Activated T-helper 1 cell treated with anti-CD3 and anti-CD28 coated beads, Interleukin-12 subunit alpha, Interleukin-12 subunit beta, Interleukin-2, Interleukin-4 antibody, amounts not matched to agents 30 ng/mL and 10 ng/mL and 1 ng/mL, durations not matched to agents 14 hours and 24 hours and 36 hours (primary cell): ENCODE data around the gene HRH1. TPM values are rescaled to one million over a fixed set of nuclear protein-coding genes. Genes with fewer than 3 reads are reported as not detected.
A peak's percentile ranks its signal among the peaks of the same experiment; 100 is the strongest.
"Not testable (repeated sequence)": the region's sequence is repeated elsewhere in the genome, so short reads cannot be mapped to it uniquely, and the experiment has no call there.

Experiments used
- DNase-seq: peaks from one replicate; pipeline ENCODE4 v3.0.0; 2021; ENCODE audit warnings: low spot score
- H3K27ac Mint-ChIP-seq: one replicate; pipeline ENCODE4 v1.8.0; 2021; ENCODE audit warnings: mild to moderate bottlenecking, mixed read lengths
- H3K27me3 Mint-ChIP-seq: one replicate; pipeline ENCODE4 v1.8.0; 2022; ENCODE audit warnings: mild to moderate bottlenecking, moderate library complexity, mixed read lengths; ENCODE audit not compliant: insufficient read depth
- H3K36me3 Mint-ChIP-seq: one replicate; pipeline ENCODE4 v1.8.0; 2021; ENCODE audit warnings: low read depth, mixed read lengths
- H3K4me1 Mint-ChIP-seq: one replicate; pipeline ENCODE4 v1.8.0; 2021; ENCODE audit warnings: low read depth, mixed read lengths
- H3K4me3 Mint-ChIP-seq: one replicate; pipeline ENCODE4 v1.8.0; 2021; ENCODE audit warnings: mild to moderate bottlenecking, moderate library complexity, mixed read lengths
- H3K9me3 Mint-ChIP-seq: one replicate; pipeline ENCODE4 v1.8.0; 2021; ENCODE audit warnings: mixed read lengths
- intact Hi-C: fragments of 100-400 bp; cut with micrococcal nuclease; formaldehyde crosslinking; loops from one replicate; pipeline ENCODE4 v1.15.1; 2024
- total RNA-seq: library from RNA; stranded (reverse); gene quantifications from 2 replicates; pipeline ENCODE4 v1.2.3, GENCODE V29; 2022

Gene HRH1
- total RNA-seq, 1 donor from 2014 or later = 0.21 TPM

GRCh38 chr3:11150256-11150655 lies 4.0 kb upstream of the HRH1 start:
- Mint-ChIP-seq H3K27me3 (peaks cover 73% of the 10 kb centered on the region), H3K9me3 (no peaks in the 10 kb centered on the region), H3K27ac (no peak overlapping the region), H3K4me3 (no peak overlapping the region), H3K36me3 (no peaks in the 10 kb centered on the region), H3K4me1 (no peaks in the 10 kb centered on the region)
- DNase-seq = no peak
- intact Hi-C loops = no loop called here

- no peak for DNase-seq
- Mint-ChIP-seq H3K4me3 (no peak overlapping the region), H3K36me3 (no peaks in the 10 kb centered on the region), H3K9me3 (no peaks in the 10 kb centered on the region), H3K4me1 (no peaks in the 10 kb centered on the region), H3K27ac (no peak overlapping the region), H3K27me3 (peaks cover 71% of the 10 kb centered on the region)
- intact Hi-C loops = no loop called here
Observed at GRCh38 chr3:11152301-11152700, 2.0 kb upstream of the HRH1 start.

- Mint-ChIP-seq H3K4me3 (peak overlapping the region; percentile 49), H3K9me3 (no peaks in the 10 kb centered on the region), H3K27me3 (peaks cover 74% of the 10 kb centered on the region), H3K4me1 (no peaks in the 10 kb centered on the region), H3K27ac (no peak overlapping the region), H3K36me3 (no peaks in the 10 kb centered on the region)
- DNase-seq = no peak
- intact Hi-C loops = loop anchor here (1.0 kb wide), 1 partner anchor 180 kb away; no protein-coding TSS in a partner anchor
Observed at GRCh38 chr3:11154953-11155325, 646 bp downstream of the HRH1 start.

GRCh38 chr3:11155341-11156025 lies 1.2 kb downstream of the HRH1 start:
- Mint-ChIP-seq H3K4me3 (peak overlapping the region; percentile 12), H3K4me1 (no peaks in the 10 kb centered on the region), H3K36me3 (no peaks in the 10 kb centered on the region), H3K9me3 (no peaks in the 10 kb centered on the region), H3K27me3 (peaks cover 73% of the 10 kb centered on the region), H3K27ac (no peak overlapping the region)
- intact Hi-C loops = loop anchor here (1.0 kb wide), 1 partner anchor 180 kb away; no protein-coding TSS in a partner anchor
- DNase-seq = no peak

GRCh38 chr3:11156026-11156410 lies 1.7 kb downstream of the HRH1 start:
- intact Hi-C loops = no loop called here
- DNase-seq = no peak
- no peak overlapping the region for H3K4me3 Mint-ChIP-seq
- H3K9me3 Mint-ChIP-seq = no peaks in the 10 kb centered on the region
- no peaks in the 10 kb centered on the region for H3K4me1 Mint-ChIP-seq
- no peaks in the 10 kb centered on the region for H3K36me3 Mint-ChIP-seq
- H3K27ac Mint-ChIP-seq = no peak overlapping the region
- H3K27me3 Mint-ChIP-seq = peaks cover 73% of the 10 kb centered on the region

- no peak overlapping the region for H3K27ac Mint-ChIP-seq
- no peaks in the 10 kb centered on the region for H3K36me3 Mint-ChIP-seq
- DNase-seq = no peak
- peaks cover 65% of the 10 kb centered on the region for H3K27me3 Mint-ChIP-seq
- H3K9me3 Mint-ChIP-seq = no peaks in the 10 kb centered on the region
- no peaks in the 10 kb centered on the region for H3K4me1 Mint-ChIP-seq
- H3K4me3 Mint-ChIP-seq = no peak overlapping the region
- intact Hi-C loops = no loop called here
Observed at GRCh38 chr3:11157421-11157820, 3.1 kb downstream of the HRH1 start.

- H3K4me1 Mint-ChIP-seq = no peaks in the 10 kb centered on the region
- no peak for DNase-seq
- H3K9me3 Mint-ChIP-seq = no peaks in the 10 kb centered on the region
- intact Hi-C loops = no loop called here
- no peak overlapping the region for H3K4me3 Mint-ChIP-seq
- no peak overlapping the region for H3K27ac Mint-ChIP-seq
- peaks cover 56% of the 10 kb centered on the region for H3K27me3 Mint-ChIP-seq
- no peaks in the 10 kb centered on the region for H3K36me3 Mint-ChIP-seq
Observed at GRCh38 chr3:11159421-11159904, 5.2 kb downstream of the HRH1 start.

- no peak overlapping the region for H3K27ac Mint-ChIP-seq
- H3K27me3 Mint-ChIP-seq = peaks cover 39% of the 10 kb centered on the region
- DNase-seq = no peak
- H3K9me3 Mint-ChIP-seq = no peaks in the 10 kb centered on the region
- H3K4me1 Mint-ChIP-seq = no peaks in the 10 kb centered on the region
- H3K4me3 Mint-ChIP-seq = no peak overlapping the region
- no peaks in the 10 kb centered on the region for H3K36me3 Mint-ChIP-seq
- intact Hi-C loops = no loop called here
Observed at GRCh38 chr3:11161666-11162065, 7.4 kb downstream of the HRH1 start.

GRCh38 chr3:11162401-11163345 lies 8.4 kb downstream of the HRH1 start:
- no peak overlapping the region for H3K4me3 Mint-ChIP-seq
- peaks cover 29% of the 10 kb centered on the region for H3K27me3 Mint-ChIP-seq
- no peaks in the 10 kb centered on the region for H3K9me3 Mint-ChIP-seq
- H3K4me1 Mint-ChIP-seq = no peaks in the 10 kb centered on the region
- no peak for DNase-seq
- no peaks in the 10 kb centered on the region for H3K36me3 Mint-ChIP-seq
- H3K27ac Mint-ChIP-seq = no peak overlapping the region
- intact Hi-C loops = no loop called here

- Mint-ChIP-seq H3K4me1 (no peaks in the 10 kb centered on the region), H3K9me3 (no peaks in the 10 kb centered on the region), H3K4me3 (no peak overlapping the region), H3K27me3 (peaks cover 23% of the 10 kb centered on the region), H3K36me3 (no peaks in the 10 kb centered on the region), H3K27ac (no peak overlapping the region)
- intact Hi-C loops = no loop called here
- DNase-seq = no peak
Observed at GRCh38 chr3:11164607-11165006, 10.3 kb downstream of the HRH1 start.

GRCh38 chr3:11165476-11165875 lies 11.2 kb downstream of the HRH1 start:
- no peaks in the 10 kb centered on the region for H3K9me3 Mint-ChIP-seq

GRCh38 chr3:11166807-11167400 lies 12.6 kb downstream of the HRH1 start:
- H3K36me3 Mint-ChIP-seq, H3K9me3 Mint-ChIP-seq, H3K4me3 Mint-ChIP-seq, intact Hi-C loops, DNase-seq, H3K27ac Mint-ChIP-seq, H3K4me1 Mint-ChIP-seq: not testable (repeated sequence)
- H3K27me3 Mint-ChIP-seq = peaks cover 15% of the 10 kb centered on the region

More at GRCh38 chr3:11165476-11165875, 11.2 kb downstream of the HRH1 start:
- Mint-ChIP-seq H3K27me3 (peaks cover 21% of the 10 kb centered on the region), H3K27ac (no peak overlapping the region), H3K4me3 (no peak overlapping the region), H3K36me3 (no peaks in the 10 kb centered on the region), H3K4me1 (no peaks in the 10 kb centered on the region)
- no peak for DNase-seq
- intact Hi-C loops = no loop called here

- Mint-ChIP-seq H3K4me3 (no peak overlapping the region), H3K27ac (no peak overlapping the region), H3K9me3 (no peaks in the 10 kb centered on the region), H3K4me1 (no peaks in the 10 kb centered on the region), H3K36me3 (no peaks in the 10 kb centered on the region), H3K27me3 (peaks cover 16% of the 10 kb centered on the region)
- DNase-seq = no peak
- intact Hi-C loops = no loop called here
Observed at GRCh38 chr3:11167590-11167989, 13.3 kb downstream of the HRH1 start.
